ENCODE results near the gene UTY.

GRCh38 chrY:13432293-13433025 is 47.4 kb downstream of the UTY start:
- TF ChIP-seq PATZ1 (CRISPR knock-in tag; IDR thresholded peaks at IDR 0.05; ENCODE audit: borderline replicate concordance) (no peak), ZFP30 (CRISPR knock-in tag; IDR thresholded peaks at IDR 0.05) (no peak), TOX (CRISPR knock-in tag; IDR thresholded peaks at IDR 0.05; ENCODE audit: borderline replicate concordance) (no peak), TCF4 (CRISPR knock-in tag; IDR thresholded peaks at IDR 0.05; ENCODE audit: borderline replicate concordance) (no peak), BACH2 (CRISPR knock-in tag; IDR thresholded peaks at IDR 0.05; ENCODE audit: borderline replicate concordance) (no peak), CREB5 (CRISPR knock-in tag; IDR thresholded peaks at IDR 0.05; ENCODE audit: low read depth) (no peak), ZNF8 (CRISPR knock-in tag; IDR thresholded peaks at IDR 0.05) (no peak), ZFP3 (CRISPR knock-in tag; IDR thresholded peaks at IDR 0.05) (no peak), CSRNP3 (CRISPR knock-in tag; IDR thresholded peaks at IDR 0.05) (no peak), ZNF565 (CRISPR knock-in tag; conservative IDR thresholded peaks at IDR 0.05; ENCODE audit: low read depth) (no peak), RARB (CRISPR knock-in tag; IDR thresholded peaks at IDR 0.05) (no peak)

All from SK-N-SH treated with all-trans-retinoic acid at 6 μM for 48 hours (cell line).